EL (cell line): ENCODE results near the gene MYT1.
"Not testable (repeated sequence)": the region's sequence is repeated elsewhere in the genome, so short reads cannot be mapped to it uniquely, and the experiment has no call there.

ENCODE experiments used
- DNase-seq: peaks from one replicate; pipeline ENCODE4 v3.0.0-alpha.2; 2016

The MYT1 gene

GRCh38 chr20:64283646-64284045, 119.4 kb downstream of the MYT1 start:
- no peak for DNase-seq

- DNase-seq, result peak; percentile 19
Measured at GRCh38 chr20:64285579-64286446, 121.6 kb downstream of the MYT1 start.

GRCh38 chr20:64286447-64287263, 122.4 kb downstream of the MYT1 start:
- DNase-seq, result not testable (repeated sequence)

DNA sequence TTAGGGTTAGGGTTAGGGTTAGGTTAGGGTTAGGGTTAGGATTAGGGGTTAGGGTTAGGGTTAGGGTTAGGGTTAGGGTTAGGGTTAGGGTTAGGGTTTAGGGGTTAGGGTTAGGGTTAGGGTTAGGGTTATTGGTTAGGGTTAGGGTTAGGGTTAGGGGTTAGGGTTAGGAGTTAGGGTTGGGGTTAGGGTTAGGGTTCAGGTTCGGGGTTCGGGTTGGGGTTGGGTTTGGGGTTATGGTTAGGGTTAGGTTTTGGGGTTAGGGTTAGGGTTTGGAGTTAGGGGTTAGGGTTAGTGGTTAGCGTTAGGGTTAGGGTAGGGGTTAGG, 123.0 kb downstream of the MYT1 start:
- not testable (repeated sequence) for DNase-seq
